A549 (cell line): ENCODE results near the gene ART4. TPM values are rescaled to one million over a fixed set of nuclear protein-coding genes. Genes with fewer than 3 reads are reported as not detected.

ENCODE experiments used
- ATAC-seq, 2 experiments: fragments of 200-7000 bp in 1 of 2; fragments of >200 bp in 1 of 2; cut with Nextera tagmentation in 1 of 2; cut with Tn5 transposase in 1 of 2; 3 replicates each; pipeline versions ENCODE4 v1.8.0 to v1.9.1; 2018 to 2020; ENCODE audit warnings: mild to moderate bottlenecking in 1 of 2, moderate library complexity in 1 of 2
- CTCF ChIA-PET: fragments of 300-600 bp; sonication (Branson Sonifier 250); formaldehyde crosslinking; extraction: SDS; loops from one replicate; lab custom pipeline; 2021; ENCODE audit warnings: antibody characterized with exemption, inconsistent platforms; lab: Yijun Ruan, JAX
- POLR2A ChIA-PET: fragments of 350-600 bp; formaldehyde crosslinking; extraction: SDS; loops from one replicate; lab custom pipeline; 2021; ENCODE audit warnings: antibody characterized with exemption, inconsistent platforms; lab: Yijun Ruan, JAX
- DNase-seq, 2 experiments: peaks; one replicate each; pipeline versions ENCODE4 v3.0.0 to v3.0.0-alpha.2; 2011 to 2016; ENCODE audit warnings: low read depth in 1 of 2, low spot score in 1 of 2
- FAIRE-seq: peaks from 2 replicates; lab custom pipeline; 2011; peaks lifted over from hg19 to GRCh38; lab: Jason Lieb, UNC
- H3K27ac ChIP-seq, 2 experiments: fragments of >200 bp; sonication (Bioruptor Twin); formaldehyde crosslinking; 3 replicates each; pipeline ENCODE4 v1.5.1; 2016 to 2017
- H3K4me1 ChIP-seq: fragments of >200 bp; sonication (Bioruptor Twin); formaldehyde crosslinking; 3 replicates; pipeline ENCODE4 v1.6.1; 2016
- H3K4me2 ChIP-seq: fragments of >200 bp; sonication (Bioruptor Twin); formaldehyde crosslinking; 3 replicates; pipeline ENCODE4 v1.6.1; 2016
- H3K4me3 ChIP-seq: fragments of >200 bp; sonication (Bioruptor Twin); formaldehyde crosslinking; 3 replicates; pipeline ENCODE4 v1.5.1; 2016
- H3K9me3 ChIP-seq: fragments of >200 bp; sonication (Bioruptor Twin); formaldehyde crosslinking; 3 replicates; pipeline ENCODE4 v1.6.1; 2016
- ATOH8 ChIP-seq: fragments of 250-450 bp; sonication (Bioruptor Pico); IDR thresholded peaks from 2 replicates; pipeline ENCODE4 v1.5.0; 2020; ENCODE audit warnings: low read depth, mild to moderate bottlenecking, moderate library complexity
- CEBPB ChIP-seq, 2 experiments: fragments of >200 bp in 1 of 2; sonication (Bioruptor Twin) in 1 of 2; formaldehyde crosslinking in 1 of 2; IDR thresholded peaks; 2 replicates each; pipeline ENCODE4 v1.6.1; 2012 to 2016
- CHD2 ChIP-seq: fragments of 150-350 bp; IDR thresholded peaks from 2 replicates; pipeline ENCODE4 v1.6.1; 2014; ENCODE audit warnings: low read length; ENCODE audit not compliant: partially characterized antibody
- CHD4 ChIP-seq: fragments of 200-600 bp; sonication (generic); IDR thresholded peaks from 2 replicates; pipeline ENCODE4 v1.6.1; 2016; ENCODE audit warnings: antibody characterized with exemption, mild to moderate bottlenecking, borderline replicate concordance
- EHF ChIP-seq: fragments of 250-450 bp; sonication (Bioruptor Pico); IDR thresholded peaks from 2 replicates; pipeline ENCODE4 v1.5.0; 2020; ENCODE audit warnings: mild to moderate bottlenecking
- ELK1 ChIP-seq: fragments of 150-350 bp; IDR thresholded peaks from 2 replicates; pipeline ENCODE4 v1.6.1; 2014; ENCODE audit warnings: low read depth, mild to moderate bottlenecking, low read length
- ESRRA ChIP-seq: fragments of 150-350 bp; IDR thresholded peaks from 2 replicates; pipeline ENCODE4 v1.6.1; 2014; ENCODE audit warnings: mild to moderate bottlenecking, low read length, borderline replicate concordance
- HOXA7 ChIP-seq: fragments of 250-450 bp; sonication (Bioruptor Pico); IDR thresholded peaks from 2 replicates; pipeline ENCODE4 v1.5.0; 2020; ENCODE audit warnings: mild to moderate bottlenecking, moderate library complexity
- JUNB ChIP-seq: fragments of >200 bp; sonication (Bioruptor Twin); formaldehyde crosslinking; IDR thresholded peaks from 2 replicates; pipeline ENCODE4 v1.6.1; 2016
- MAZ ChIP-seq: fragments of 150-350 bp; IDR thresholded peaks from 2 replicates; pipeline ENCODE4 v1.6.1; 2014; ENCODE audit warnings: antibody characterized with exemption, low read depth, low read length, borderline replicate concordance
- NPAS2 ChIP-seq: fragments of 250-450 bp; sonication (Bioruptor Pico); IDR thresholded peaks from 2 replicates; pipeline ENCODE4 v1.8.0; 2022; ENCODE audit warnings: mild to moderate bottlenecking, moderate library complexity, borderline replicate concordance
- POLR2AphosphoS2 ChIP-seq: conservative IDR thresholded peaks from 2 replicates; pipeline ENCODE4 v1.6.1; 2012; ENCODE audit warnings: low read length, improper control_type of control experiment, inconsistent platforms
- RAD21 ChIP-seq, 2 experiments: fragments of >200 bp in 1 of 2; sonication (Bioruptor Twin) in 1 of 2; formaldehyde crosslinking in 1 of 2; IDR thresholded peaks in 1 of 2; conservative IDR thresholded peaks in 1 of 2; 2 replicates in 1 of 2; 3 replicates in 1 of 2; pipeline ENCODE4 v1.6.1; 2012 to 2018; ENCODE audit warnings: inconsistent platforms in 1 of 2
- RARB ChIP-seq: fragments of 250-450 bp; sonication (Bioruptor Pico); IDR thresholded peaks from 2 replicates; pipeline ENCODE4 v1.8.0; 2021; ENCODE audit warnings: mild to moderate bottlenecking, moderate library complexity
- RNF2 ChIP-seq: fragments of 200-600 bp; sonication (generic); IDR thresholded peaks from 2 replicates; pipeline ENCODE4 v1.6.1; 2016; ENCODE audit warnings: low read depth, mild to moderate bottlenecking, antibody characterized with exemption, moderate library complexity, borderline replicate concordance
- SMC3 ChIP-seq: fragments of >200 bp; sonication (Bioruptor Twin); formaldehyde crosslinking; IDR thresholded peaks from 3 replicates; pipeline ENCODE4 v1.6.1; 2018; ENCODE audit warnings: inconsistent platforms
- TFCP2L1 ChIP-seq: fragments of 250-450 bp; sonication (Bioruptor Pico); IDR thresholded peaks from 2 replicates; pipeline ENCODE4 v1.5.0; 2021; ENCODE audit warnings: mild to moderate bottlenecking
- WGBS: methylation state at CpG from one replicate; pipeline ENCODE4 v1.1.6; 2017; ENCODE audit errors: missing lambda C conversion rate; 5-methylcytosine and 5-hydroxymethylcytosine counted together
- polyA plus RNA-seq, 4 experiments: library from polyadenylated mRNA; depleted of rRNA in 3 of 4; stranded (reverse); fragments of >200 nt; fragmentation: RNase III in 1 of 4; extraction: RNeasy Plus Mini Kit Qiagen cat#74134 plus additional on column Dnase treatment in 1 of 4; gene quantifications; 2 replicates in 3 of 4; 3 replicates in 1 of 4; pipeline ENCODE4 v1.2.3, GENCODE V29; 2011 to 2017
- TF ChIP-seq, protein P1 (sequence below): fragments of >200 bp; sonication (Bioruptor Twin); formaldehyde crosslinking; IDR thresholded peaks from 3 replicates; pipeline ENCODE4 v1.5.1; 2016
- TF ChIP-seq, protein P2 (sequence below): IDR thresholded peaks from 2 replicates; pipeline ENCODE4 v1.6.1; 2012

The ART4 gene
- polyA plus RNA-seq, 2 of the 4 experiments (the other 2 are of a cell fraction): not detected

- DNase-seq (peak; percentile 38 to 58), ATAC-seq (peak; percentile 95 to 97), FAIRE-seq (no peak)
- peaks cover 14% of the 10 kb centered on the region; the same call in 1 of the 3 replicates for H3K4me1 ChIP-seq
- no peaks in the 10 kb centered on the region for H3K9me3 ChIP-seq
- H3K4me2 ChIP-seq: no peak overlapping the region
- no peak overlapping the region for H3K4me3 ChIP-seq
- POLR2A ChIA-PET: interaction anchor here (1.5 kb wide), 1 partner anchor 8 kb away, joined by 6 read pairs; the partner anchor contains the start of genes C12orf60 and WBP11
- CTCF ChIA-PET: interaction anchor here (0.6 to 4.0 kb wide), 37 partner anchors 8 to 460 kb away, joined by 3 to 61 read pairs (median 5); partner anchors contain the start of genes ART4, C12orf60, PDE6H and RERG
- 63% methylated on average over 1 of the region's 1 CpG for WGBS
- TF ChIP-seq SMC3 (peak; percentile 96), RAD21 (conservative IDR thresholded peaks at IDR 0.05 in 1 of 2, IDR thresholded peaks at IDR 0.05 in 1 of 2) (peak; percentile 94 to 95), RNF2 (no peak)
- TF ChIP-seq, protein P1, sequence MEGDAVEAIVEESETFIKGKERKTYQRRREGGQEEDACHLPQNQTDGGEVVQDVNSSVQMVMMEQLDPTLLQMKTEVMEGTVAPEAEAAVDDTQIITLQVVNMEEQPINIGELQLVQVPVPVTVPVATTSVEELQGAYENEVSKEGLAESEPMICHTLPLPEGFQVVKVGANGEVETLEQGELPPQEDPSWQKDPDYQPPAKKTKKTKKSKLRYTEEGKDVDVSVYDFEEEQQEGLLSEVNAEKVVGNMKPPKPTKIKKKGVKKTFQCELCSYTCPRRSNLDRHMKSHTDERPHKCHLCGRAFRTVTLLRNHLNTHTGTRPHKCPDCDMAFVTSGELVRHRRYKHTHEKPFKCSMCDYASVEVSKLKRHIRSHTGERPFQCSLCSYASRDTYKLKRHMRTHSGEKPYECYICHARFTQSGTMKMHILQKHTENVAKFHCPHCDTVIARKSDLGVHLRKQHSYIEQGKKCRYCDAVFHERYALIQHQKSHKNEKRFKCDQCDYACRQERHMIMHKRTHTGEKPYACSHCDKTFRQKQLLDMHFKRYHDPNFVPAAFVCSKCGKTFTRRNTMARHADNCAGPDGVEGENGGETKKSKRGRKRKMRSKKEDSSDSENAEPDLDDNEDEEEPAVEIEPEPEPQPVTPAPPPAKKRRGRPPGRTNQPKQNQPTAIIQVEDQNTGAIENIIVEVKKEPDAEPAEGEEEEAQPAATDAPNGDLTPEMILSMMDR: peak; percentile 89
- TF ChIP-seq, all 56 proteins: peak for 3
- no peak overlapping the region for H3K27ac ChIP-seq
Observed at GRCh38 chr12:14810953-14811483, 32.3 kb downstream of the ART4 start.

DNA sequence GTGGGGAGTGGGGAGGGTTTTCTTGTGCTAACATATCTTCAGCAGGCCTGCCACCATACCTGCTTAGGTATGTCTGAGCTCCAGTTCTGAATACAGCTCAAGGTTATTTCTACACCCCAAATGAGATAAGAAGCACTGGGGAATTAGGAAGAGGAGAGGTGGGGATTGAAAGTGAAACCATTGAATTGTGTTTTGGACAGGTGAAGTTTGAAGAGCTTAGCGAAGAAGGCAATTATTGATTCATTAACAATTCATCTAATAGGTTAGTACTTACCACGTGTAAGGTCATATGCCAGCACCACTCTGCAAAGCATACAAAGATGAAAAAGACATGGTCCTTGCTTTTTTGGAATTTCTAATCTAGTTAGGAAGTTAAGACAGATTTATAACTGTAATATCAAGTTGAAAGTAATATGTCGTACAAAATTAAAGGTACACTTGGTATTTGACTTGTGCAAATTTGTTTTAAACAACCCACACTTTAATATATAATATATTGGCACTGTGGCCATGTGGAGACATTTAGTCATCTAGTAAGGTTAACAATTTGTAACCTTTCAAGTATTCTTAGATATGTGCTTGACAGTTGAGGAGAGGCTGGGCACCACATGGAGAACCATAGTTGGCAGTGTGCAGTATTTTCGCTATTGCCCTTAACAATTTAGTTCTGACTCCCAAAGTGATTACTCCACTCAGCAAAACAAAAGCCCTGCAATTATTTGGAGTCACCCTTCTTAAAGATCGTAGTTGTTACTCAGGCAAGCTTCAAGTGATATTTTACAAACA is 33.0 kb downstream of the ART4 start:
- CTCF ChIA-PET: interaction anchor here (0.8 to 4.0 kb wide), 33 partner anchors 8 to 413 kb away, joined by 3 to 61 read pairs (median 5); partner anchors contain the start of genes C12orf60, PDE6H, RERG and WBP11
- ATAC-seq (0 out of 6 replicates have a peak, but pooled peaks of 1 of the 2 experiments have one; percentile 18), DNase-seq (no peak)

More for the DNA sequence above, 33.0 kb downstream of the ART4 start:
- 74% methylated on average over 5 of the region's 5 CpGs for WGBS
- Histone ChIP-seq H3K4me2 (no peak overlapping the region), H3K9me3 (no peaks in the 10 kb centered on the region), H3K4me3 (no peak overlapping the region), H3K27ac (0 out of 6 replicates have a peak overlapping the region, but pooled peaks of 1 of the 2 experiments have one; percentile 8), H3K4me1 (peaks cover 14% of the 10 kb centered on the region; the same call in 1 of the 3 replicates)
- peak; percentile 56 for FAIRE-seq
- POLR2A ChIA-PET: interaction anchor here (0.8 kb wide), 1 partner anchor 39 kb away, joined by 3 read pairs; a partner anchor contains a TSS
- no peak for TF ChIP-seq POLR2AphosphoS2
- no peak for TF ChIP-seq CEBPB (IDR thresholded peaks at IDR 0.05)
- no peak for TF ChIP-seq MAZ
- TF ChIP-seq RARB (CRISPR knock-in tag): no peak
- TF ChIP-seq CHD2: no peak
- no peak for TF ChIP-seq CHD4
- TF ChIP-seq JUNB: no peak
- TF ChIP-seq ESRRA: no peak
- no peak for TF ChIP-seq NPAS2
- no peak for TF ChIP-seq TFCP2L1 (CRISPR knock-in tag)
- TF ChIP-seq SMC3: no peak
- no peak for TF ChIP-seq ELK1
- TF ChIP-seq ATOH8: no peak
- TF ChIP-seq, protein P2, sequence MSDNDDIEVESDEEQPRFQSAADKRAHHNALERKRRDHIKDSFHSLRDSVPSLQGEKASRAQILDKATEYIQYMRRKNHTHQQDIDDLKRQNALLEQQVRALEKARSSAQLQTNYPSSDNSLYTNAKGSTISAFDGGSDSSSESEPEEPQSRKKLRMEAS: no peak
- TF ChIP-seq EHF (CRISPR knock-in tag): no peak
- no peak for TF ChIP-seq RAD21 (conservative IDR thresholded peaks at IDR 0.05 in 1 of 2, IDR thresholded peaks at IDR 0.05 in 1 of 2)
- TF ChIP-seq HOXA7: no peak
